ENCODE results near the gene CBLB. TPM values are rescaled to one million over a fixed set of nuclear protein-coding genes. Genes with fewer than 3 reads are reported as not detected.

The CBLB gene
- total RNA-seq, 4 donors from 2014 or later: 94.7 to 205 (median 126) TPM

DNA sequence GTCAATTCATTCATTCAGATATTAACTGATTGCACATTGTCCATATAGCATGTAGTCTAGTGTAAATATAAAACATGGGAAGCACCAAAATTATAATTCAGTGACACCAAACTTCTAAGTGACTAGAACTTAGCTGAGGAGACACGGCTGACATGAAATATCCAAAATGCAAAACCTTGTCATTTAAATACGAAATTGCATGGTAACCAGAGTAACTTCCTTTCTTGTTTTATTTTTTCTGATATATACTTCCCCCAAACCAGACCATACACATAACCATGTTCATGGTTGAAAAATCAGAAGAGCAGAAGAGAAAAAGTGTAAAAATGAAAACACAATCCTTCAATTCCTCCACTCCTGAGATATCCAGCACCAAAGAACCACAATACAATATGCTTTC lies 38.0 kb downstream of the CBLB start:
- no peak for TF ChIP-seq CTCF (IDR thresholded peaks at IDR 0.05)
- DNase-seq (ENCODE audit: low spot score) (no peak), ATAC-seq (ENCODE audit: low FRiP score) (no peak)

DNA sequence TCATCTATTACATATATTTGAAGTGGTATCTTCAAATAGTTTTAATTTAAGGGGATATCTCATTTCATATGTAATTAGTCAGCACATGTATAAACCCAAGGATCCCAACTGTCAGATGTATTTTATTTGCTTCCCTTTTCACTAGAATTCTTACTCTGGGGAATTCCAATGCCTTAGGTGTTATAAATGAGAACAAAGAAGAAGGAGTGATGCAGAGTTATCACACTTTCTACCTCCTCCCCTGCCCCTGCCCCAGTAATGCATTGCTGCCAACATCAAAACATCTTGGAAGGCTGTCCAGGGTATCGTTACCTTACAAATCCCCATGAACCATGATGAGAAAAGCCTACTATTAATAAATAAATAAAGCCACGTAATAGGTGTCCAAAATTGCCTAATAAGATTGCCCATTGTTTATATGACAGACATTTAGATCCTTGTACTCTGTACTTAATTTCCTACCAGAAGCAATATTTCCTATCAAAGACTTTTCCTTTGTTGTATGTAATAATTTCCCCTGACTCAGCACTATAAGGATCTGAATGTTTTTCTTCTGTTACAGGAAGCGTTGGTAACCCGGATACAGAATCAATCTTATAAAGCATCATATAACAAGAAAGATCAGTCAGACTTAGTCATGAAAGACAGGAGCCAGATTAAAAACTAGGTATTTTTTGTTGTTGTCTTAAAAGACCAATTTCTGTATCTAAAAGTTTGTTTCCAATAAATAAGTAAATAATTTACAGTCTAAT lies 38.8 kb downstream of the CBLB start:
- ATAC-seq (ENCODE audit: low FRiP score): peak; percentile 34
- no peak for TF ChIP-seq CTCF (IDR thresholded peaks at IDR 0.05)
- DNase-seq (ENCODE audit: low spot score): no peak

- ATAC-seq (ENCODE audit: low FRiP score) (no peak), DNase-seq (ENCODE audit: low spot score) (no peak)
- TF ChIP-seq CTCF (IDR thresholded peaks at IDR 0.05): no peak
Observed at GRCh38 chr3:105829229-105829628, 39.6 kb downstream of the CBLB start.

- DNase-seq (ENCODE audit: low spot score) (no peak), ATAC-seq (ENCODE audit: low FRiP score) (no peak)
- no peak for TF ChIP-seq CTCF (IDR thresholded peaks at IDR 0.05)
Observed at GRCh38 chr3:105828703-105829102, 40.1 kb downstream of the CBLB start.

- no peak for TF ChIP-seq CTCF (IDR thresholded peaks at IDR 0.05)
- ATAC-seq (ENCODE audit: low FRiP score) (no peak), DNase-seq (ENCODE audit: low spot score) (no peak)
Observed at GRCh38 chr3:105827959-105828358, 40.9 kb downstream of the CBLB start.

GRCh38 chr3:105826778-105827634 lies 41.8 kb downstream of the CBLB start:
- ATAC-seq (ENCODE audit: low FRiP score) (no peak), DNase-seq (ENCODE audit: low spot score) (no peak)
- no peak for TF ChIP-seq CTCF (IDR thresholded peaks at IDR 0.05)
